HG03095 (cell line): ENCODE data around the gene LMF1.
"Not testable (repeated sequence)": the region's sequence is repeated elsewhere in the genome, so short reads cannot be mapped to it uniquely, and the experiment has no call there.

Experiments
- ATAC-seq: cut with Tn5 transposase; IDR thresholded peaks from one replicate; pipeline ENCODE4 v1.9.1; 2021; ENCODE audit warnings: moderate library complexity; ENCODE audit not compliant: unreplicated experiment

Gene LMF1

GRCh38 chr16:952321-952720, 18.5 kb downstream of the LMF1 start:
- ATAC-seq = no peak

GRCh38 chr16:951660-952301, 19.0 kb downstream of the LMF1 start:
- no peak for ATAC-seq

- not testable (repeated sequence) for ATAC-seq
These were observed 19.8 kb downstream of the LMF1 start for GRCh38 chr16:950733-951573.

GRCh38 chr16:948767-949166, 22.0 kb downstream of the LMF1 start:
- ATAC-seq = not testable (repeated sequence)

GRCh38 chr16:947922-948303, 22.9 kb downstream of the LMF1 start:
- ATAC-seq = not testable (repeated sequence)

GRCh38 chr16:947255-947921, 23.4 kb downstream of the LMF1 start:
- no peak for ATAC-seq

GRCh38 chr16:946048-946395, 24.8 kb downstream of the LMF1 start:
- no peak for ATAC-seq

GRCh38 chr16:945271-946047, 25.3 kb downstream of the LMF1 start:
- ATAC-seq = no peak

GRCh38 chr16:943971-944370, 26.8 kb downstream of the LMF1 start:
- ATAC-seq = no peak

- ATAC-seq = no peak
These were observed 28.2 kb downstream of the LMF1 start for GRCh38 chr16:942436-943060.

- ATAC-seq = no peak
These were observed 30.8 kb downstream of the LMF1 start for GRCh38 chr16:939941-940340.

- ATAC-seq = no peak
These were observed 31.5 kb downstream of the LMF1 start for GRCh38 chr16:939311-939710.

- ATAC-seq = no peak
These were observed 32.0 kb downstream of the LMF1 start for GRCh38 chr16:938752-939151.

- ATAC-seq = no peak
These were observed 32.6 kb downstream of the LMF1 start for GRCh38 chr16:938136-938535.

- ATAC-seq = no peak
These were observed 33.1 kb downstream of the LMF1 start for GRCh38 chr16:937723-938122.

- no peak for ATAC-seq
These were observed 33.5 kb downstream of the LMF1 start for GRCh38 chr16:937311-937710.

GRCh38 chr16:935684-936083, 35.1 kb downstream of the LMF1 start:
- no peak for ATAC-seq

- ATAC-seq = no peak
These were observed 36.6 kb downstream of the LMF1 start for GRCh38 chr16:934178-934577.

GRCh38 chr16:933581-933980, 37.2 kb downstream of the LMF1 start:
- no peak for ATAC-seq

GRCh38 chr16:932831-933330, 37.9 kb downstream of the LMF1 start:
- no peak for ATAC-seq
